ENCODE data around the gene PSME2. TPM values are rescaled to one million over a fixed set of nuclear protein-coding genes. Genes with fewer than 3 reads are reported as not detected.

PSME2 gene
- total RNA-seq, 2 experiments from 2014 or later, result 188 to 290 TPM

DNA sequence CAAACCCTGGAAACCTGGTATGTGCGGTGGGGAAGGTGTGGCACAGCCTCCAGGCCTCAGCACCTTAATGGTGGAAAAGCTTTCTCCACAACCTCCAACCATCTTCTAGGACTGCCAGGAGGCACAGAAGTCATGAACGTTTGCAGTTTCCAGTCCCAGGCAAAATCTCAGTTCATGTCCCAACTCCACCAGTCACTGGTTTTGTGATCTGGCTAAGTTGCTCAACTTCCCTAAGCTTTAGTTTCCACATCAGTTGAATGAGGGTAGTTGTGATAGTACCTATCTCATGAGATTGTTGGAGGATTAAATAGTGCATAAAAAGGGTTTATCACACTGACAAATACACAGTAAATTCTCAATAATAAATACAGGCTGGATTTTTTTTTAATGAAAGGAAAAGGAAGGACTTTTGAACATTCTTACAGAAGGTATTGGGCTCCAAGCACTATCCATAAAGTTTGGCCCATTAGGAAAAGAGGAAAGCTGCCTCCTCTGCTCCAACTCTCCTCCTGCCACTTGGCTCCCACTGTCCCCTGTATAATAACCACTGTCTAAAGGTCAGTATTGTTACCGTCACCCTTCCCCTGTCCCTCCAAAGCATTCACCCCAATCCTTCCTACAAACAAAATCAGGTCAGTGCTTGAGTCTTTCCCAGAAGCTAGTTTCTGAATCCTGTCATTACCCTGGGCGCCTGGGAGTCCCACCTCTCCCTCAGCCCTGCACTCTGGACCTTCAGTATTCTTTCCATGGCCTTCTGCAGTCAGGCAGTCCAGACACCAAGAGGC lies 46.0 kb downstream of the PSME2 start:
- intact Hi-C loops (cut with micrococcal nuclease; ENCODE audit: unreplicated experiment), result no loop called here
- TF ChIP-seq EZH2phosphoT487 (IDR thresholded peaks at IDR 0.05; ENCODE audit: borderline replicate concordance, low read depth, low read length), result no peak
- TF ChIP-seq CTCF (conservative IDR thresholded peaks at IDR 0.05; ENCODE audit: low read length), result no peak

GRCh38 chr14:24098927-24099813 lies 47.2 kb downstream of the PSME2 start:
- Histone ChIP-seq H3K9me3 (ENCODE audit: low read length) (no peaks in the 10 kb centered on the region), H3K4me1 (ENCODE audit: insufficient read depth, low read length, poor library complexity, severe bottlenecking) (peaks cover 13% of the 10 kb centered on the region), H3K4me2 (ENCODE audit: low read length) (no peak overlapping the region), H3K4me3 (ENCODE audit: low read depth, low read length, poor library complexity, severe bottlenecking) (no peak overlapping the region), H3K9me2 (ENCODE audit: insufficient read depth, low read length) (no peaks in the 10 kb centered on the region), H3K27ac (ENCODE audit: low read depth, low read length, poor library complexity, severe bottlenecking) (no peak overlapping the region), H2AFZ (ENCODE audit: low read length) (no peak overlapping the region), H3K79me2 (ENCODE audit: insufficient read depth, low read depth, low read length) (no peaks in the 10 kb centered on the region), H4K20me1 (ENCODE audit: insufficient read depth, low read length) (no peaks in the 10 kb centered on the region), H3K36me3 (ENCODE audit: insufficient read depth, low read length) (peaks cover 6% of the 10 kb centered on the region)
- intact Hi-C loops (cut with micrococcal nuclease; ENCODE audit: unreplicated experiment), result no loop called here
- CTCF ChIA-PET (ENCODE audit: unreplicated experiment), result no interaction called here
- DNase-seq (ENCODE audit: low spot score), result no peak
- BruUV-seq (replicated peaks), result no TSS peak
- TF ChIP-seq EZH2phosphoT487 (IDR thresholded peaks at IDR 0.05; ENCODE audit: borderline replicate concordance, low read depth, low read length) (no peak), CTCF (conservative IDR thresholded peaks at IDR 0.05; ENCODE audit: low read length) (no peak)
- POLR2A ChIA-PET, result no interaction called here

More for the DNA sequence above, 46.0 kb downstream of the PSME2 start:
- peaks cover 5% of the 10 kb centered on the region for H3K4me1 ChIP-seq (ENCODE audit: insufficient read depth, low read length, poor library complexity, severe bottlenecking)
- H3K4me3 ChIP-seq (ENCODE audit: low read depth, low read length, poor library complexity, severe bottlenecking), result no peak overlapping the region
- POLR2A ChIA-PET, result no interaction called here
- CTCF ChIA-PET (ENCODE audit: unreplicated experiment), result no interaction called here
- no peak overlapping the region for H3K27ac ChIP-seq (ENCODE audit: low read depth, low read length, poor library complexity, severe bottlenecking)
- DNase-seq (ENCODE audit: low spot score), result no peak
- H3K4me2 ChIP-seq (ENCODE audit: low read length), result no peak overlapping the region
- H3K36me3 ChIP-seq (ENCODE audit: insufficient read depth, low read length), result peaks cover 6% of the 10 kb centered on the region
- no peaks in the 10 kb centered on the region for H3K9me3 ChIP-seq (ENCODE audit: low read length)
- H3K9me2 ChIP-seq (ENCODE audit: insufficient read depth, low read length), result no peaks in the 10 kb centered on the region
- H3K79me2 ChIP-seq (ENCODE audit: insufficient read depth, low read depth, low read length), result no peaks in the 10 kb centered on the region
- BruUV-seq (replicated peaks), result no TSS peak
- H4K20me1 ChIP-seq (ENCODE audit: insufficient read depth, low read length), result no peaks in the 10 kb centered on the region
- no peak overlapping the region for H2AFZ ChIP-seq (ENCODE audit: low read length)
